Measurements from ENCODE around the gene KDR. TPM values are rescaled to one million over a fixed set of nuclear protein-coding genes. Genes with fewer than 3 reads are reported as not detected.

Gene KDR
- total and polyA plus RNA-seq, 9 of the 15 experiments (the other 6 are each of a cell fraction or from before 2014, with no cell fraction given): 0.13 TPM; not detected in 8

DNA sequence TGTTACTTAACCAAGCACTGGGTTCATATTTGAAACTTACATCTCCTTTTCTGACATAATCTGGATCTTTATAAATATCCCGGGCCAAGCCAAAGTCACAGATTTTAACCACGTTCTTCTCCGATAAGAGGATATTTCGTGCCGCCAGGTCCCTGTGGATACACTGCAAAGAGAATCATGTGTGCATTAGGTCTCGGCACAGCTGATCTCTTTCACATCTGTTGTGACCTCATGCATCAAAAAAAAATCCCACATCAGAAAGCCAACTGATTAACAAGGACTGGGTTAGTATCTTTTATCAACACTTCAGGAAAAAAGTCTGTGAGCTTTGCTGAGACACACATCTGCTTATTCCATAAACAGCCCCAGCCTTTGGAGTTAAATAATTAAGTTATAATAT lies 35.5 kb downstream of the KDR start:
- TF ChIP-seq DDX20 (tag; IDR thresholded peaks at IDR 0.05; ENCODE audit: low read depth): no peak
- peaks cover 0 to 7% of the 10 kb centered on the region in 2 experiments; a peak in 1 of 5 replicates for H3K27me3 ChIP-seq (ENCODE audit: control insufficient read depth in 2 of 2, insufficient read depth in 2 of 2, low read length in 2 of 2)
- H3K36me3 ChIP-seq (ENCODE audit: control insufficient read depth, insufficient read depth, low read length): no peaks in the 10 kb centered on the region
- H3K4me3 ChIP-seq: no peak overlapping the region
- H3K4me2 ChIP-seq (ENCODE audit: insufficient read depth, low read length): no peak overlapping the region
- H3K27ac ChIP-seq (ENCODE audit: extremely low read depth, low read depth, low read length): no peak overlapping the region
- ChIA-PET POLR2A (interaction anchor here (0.6 kb wide), 1 partner anchor 375 kb away, joined by 4 read pairs; no protein-coding TSS in a partner anchor), CTCF (ENCODE audit: low intra/inter-chr PET ratio) (no interaction called here)
- FAIRE-seq: no peak
- in situ Hi-C loops (cut with MboI): no loop called here
- DNase-seq (ENCODE audit: extremely low read depth in 1 of 4, low spot score in 3 of 4): no peak
- H3K9me3 ChIP-seq (replicated peaks; ENCODE audit: control insufficient read depth, insufficient read depth, low read depth, low read length): no peaks in the 10 kb centered on the region
- no peak overlapping the region for H2AFZ ChIP-seq (ENCODE audit: low read depth, low read length)
- intact Hi-C loops (cut with micrococcal nuclease): no loop called here
- no peaks in the 10 kb centered on the region for H3K79me2 ChIP-seq (ENCODE audit: control insufficient read depth, insufficient read depth, low read length)
- H3K4me1 ChIP-seq (replicated peaks in 1 of 2; ENCODE audit: control insufficient read depth in 2 of 2, insufficient read depth in 2 of 2, low read length in 2 of 2): no peaks in the 10 kb centered on the region
- H3K9ac ChIP-seq (ENCODE audit: insufficient read depth in 1 of 2, low read depth in 2 of 2, low read length in 2 of 2): no peak overlapping the region
- no peak for ATAC-seq
- H3K9me1 ChIP-seq (ENCODE audit: control insufficient read depth, insufficient read depth, low read length): peaks cover 3% of the 10 kb centered on the region
- no TSS peak for BruUV-seq (replicated peaks)
- WGBS (ENCODE audit: insufficient coverage, low coverage, missing lambda C conversion rate): 0% methylated on average over 6 of the region's 6 CpGs
- no peaks in the 10 kb centered on the region for H4K20me1 ChIP-seq (replicated peaks; ENCODE audit: control insufficient read depth, insufficient read depth, low read length)

DNA sequence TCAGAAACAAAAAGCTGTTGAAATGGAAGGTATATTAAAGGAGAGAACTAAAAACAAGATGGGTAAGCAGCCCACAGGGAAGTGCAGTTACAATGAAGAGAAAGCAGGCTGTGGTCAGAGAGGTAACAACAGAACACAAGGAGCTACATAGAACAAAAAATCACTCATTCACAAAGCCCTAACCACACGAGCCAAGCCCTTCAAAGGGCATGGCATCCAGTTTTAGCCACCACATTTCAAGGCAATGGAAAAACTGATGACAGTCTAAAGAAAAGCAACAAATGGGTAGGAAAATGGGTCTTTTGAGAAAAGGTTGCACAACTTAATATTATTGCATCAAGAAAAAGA lies 37.5 kb downstream of the KDR start:
- no peak overlapping the region for H3K9ac ChIP-seq (ENCODE audit: insufficient read depth in 1 of 2, low read depth in 2 of 2, low read length in 2 of 2)
- no peak for ATAC-seq
- H3K9me1 ChIP-seq (ENCODE audit: control insufficient read depth, insufficient read depth, low read length): no peaks in the 10 kb centered on the region
- H3K79me2 ChIP-seq (ENCODE audit: control insufficient read depth, insufficient read depth, low read length): no peaks in the 10 kb centered on the region
- intact Hi-C loops (cut with micrococcal nuclease): no loop called here
- TF ChIP-seq NR2C2 (CRISPR knock-in tag; IDR thresholded peaks at IDR 0.05) (no peak), NR2C2 (tag; IDR thresholded peaks at IDR 0.05) (no peak), NR2F6 (CRISPR knock-in tag; IDR thresholded peaks at IDR 0.05) (no peak), PRMT5 (CRISPR knock-in tag; IDR thresholded peaks at IDR 0.05) (no peak), NEUROD1 (IDR thresholded peaks at IDR 0.05; ENCODE audit: borderline replicate concordance, low read depth, low read length, partially characterized antibody) (no peak), FOXJ3 (CRISPR knock-in tag; IDR thresholded peaks at IDR 0.05) (no peak), ZFP36 (IDR thresholded peaks at IDR 0.05; ENCODE audit: low read depth, low read length, partially characterized antibody) (no peak), SLC30A9 (CRISPR knock-in tag; IDR thresholded peaks at IDR 0.05) (no peak)
- TF ChIP-seq, protein P1, sequence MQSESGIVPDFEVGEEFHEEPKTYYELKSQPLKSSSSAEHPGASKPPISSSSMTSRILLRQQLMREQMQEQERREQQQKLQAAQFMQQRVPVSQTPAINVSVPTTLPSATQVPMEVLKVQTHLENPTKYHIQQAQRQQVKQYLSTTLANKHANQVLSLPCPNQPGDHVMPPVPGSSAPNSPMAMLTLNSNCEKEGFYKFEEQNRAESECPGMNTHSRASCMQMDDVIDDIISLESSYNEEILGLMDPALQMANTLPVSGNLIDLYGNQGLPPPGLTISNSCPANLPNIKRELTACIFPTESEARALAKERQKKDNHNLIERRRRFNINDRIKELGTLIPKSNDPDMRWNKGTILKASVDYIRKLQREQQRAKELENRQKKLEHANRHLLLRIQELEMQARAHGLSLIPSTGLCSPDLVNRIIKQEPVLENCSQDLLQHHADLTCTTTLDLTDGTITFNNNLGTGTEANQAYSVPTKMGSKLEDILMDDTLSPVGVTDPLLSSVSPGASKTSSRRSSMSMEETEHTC (IDR thresholded peaks at IDR 0.05): no peak
- peaks cover 0 to 11% of the 10 kb centered on the region in 2 experiments; a peak in 1 of 5 replicates for H3K27me3 ChIP-seq (ENCODE audit: control insufficient read depth in 2 of 2, insufficient read depth in 2 of 2, low read length in 2 of 2)
- no peaks in the 10 kb centered on the region for H3K36me3 ChIP-seq (ENCODE audit: control insufficient read depth, insufficient read depth, low read length)
- 0% methylated on average over 1 of the region's 1 CpG for WGBS (ENCODE audit: insufficient coverage, low coverage, missing lambda C conversion rate)
- no TSS peak for BruUV-seq (replicated peaks)
- H4K20me1 ChIP-seq (replicated peaks; ENCODE audit: control insufficient read depth, insufficient read depth, low read length): no peaks in the 10 kb centered on the region
- H3K9me3 ChIP-seq (replicated peaks; ENCODE audit: control insufficient read depth, insufficient read depth, low read depth, low read length): no peaks in the 10 kb centered on the region
- no peaks in the 10 kb centered on the region for H3K4me1 ChIP-seq (replicated peaks in 1 of 2; ENCODE audit: control insufficient read depth in 2 of 2, insufficient read depth in 2 of 2, low read length in 2 of 2)
- CTCF ChIA-PET (ENCODE audit: low intra/inter-chr PET ratio): no interaction called here
- in situ Hi-C loops (cut with MboI): no loop called here
- H2AFZ ChIP-seq (ENCODE audit: low read depth, low read length): no peak overlapping the region
- no peak overlapping the region for H3K27ac ChIP-seq (ENCODE audit: extremely low read depth, low read depth, low read length)
- H3K4me3 ChIP-seq: no peak overlapping the region
- no peak for FAIRE-seq
- POLR2A ChIA-PET: interaction anchor here (0.8 kb wide), 1 partner anchor 13 kb away, joined by 3 read pairs; no protein-coding TSS in a partner anchor
- DNase-seq (ENCODE audit: extremely low read depth in 1 of 4, low spot score in 3 of 4): no peak
- no peak overlapping the region for H3K4me2 ChIP-seq (ENCODE audit: insufficient read depth, low read length)
